Astrocyte (in vitro differentiated cells and primary cell): Measurements from ENCODE around the gene TNFSF13B.

Experiments used
- EZH2 ChIP-seq: IDR thresholded peaks from 2 replicates; pipeline ENCODE4 v1.6.1; 2012; ENCODE audit warnings: mild to moderate bottlenecking, low read length, inconsistent platforms; ENCODE audit not compliant: insufficient read depth
- TF ChIP-seq, protein P1 (sequence below): IDR thresholded peaks from 2 replicates; pipeline ENCODE4 v1.5.1; 2011; ENCODE audit warnings: low read depth, mild to moderate bottlenecking, inconsistent platforms, low read length, moderate library complexity; ENCODE audit not compliant: insufficient read depth

DNA sequence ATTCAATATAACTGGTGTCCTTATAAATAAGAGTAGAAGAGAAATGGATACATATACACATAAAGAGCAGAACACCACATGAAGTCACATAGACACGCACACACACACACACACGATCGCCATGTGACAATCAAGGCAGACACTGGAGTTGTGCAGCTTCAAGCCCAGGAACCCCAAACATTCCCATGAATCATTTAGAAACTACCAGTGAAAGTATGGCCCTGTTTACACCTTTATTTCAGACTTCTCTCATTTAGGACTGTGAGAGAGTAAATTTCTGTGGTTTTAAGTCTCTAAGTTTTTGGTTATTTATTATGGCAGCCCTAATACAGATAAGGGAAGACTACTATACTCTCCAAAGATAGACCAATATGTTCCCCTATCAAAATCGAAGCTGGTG is 20.4 kb upstream of the TNFSF13B start:
- TF ChIP-seq, protein P1, sequence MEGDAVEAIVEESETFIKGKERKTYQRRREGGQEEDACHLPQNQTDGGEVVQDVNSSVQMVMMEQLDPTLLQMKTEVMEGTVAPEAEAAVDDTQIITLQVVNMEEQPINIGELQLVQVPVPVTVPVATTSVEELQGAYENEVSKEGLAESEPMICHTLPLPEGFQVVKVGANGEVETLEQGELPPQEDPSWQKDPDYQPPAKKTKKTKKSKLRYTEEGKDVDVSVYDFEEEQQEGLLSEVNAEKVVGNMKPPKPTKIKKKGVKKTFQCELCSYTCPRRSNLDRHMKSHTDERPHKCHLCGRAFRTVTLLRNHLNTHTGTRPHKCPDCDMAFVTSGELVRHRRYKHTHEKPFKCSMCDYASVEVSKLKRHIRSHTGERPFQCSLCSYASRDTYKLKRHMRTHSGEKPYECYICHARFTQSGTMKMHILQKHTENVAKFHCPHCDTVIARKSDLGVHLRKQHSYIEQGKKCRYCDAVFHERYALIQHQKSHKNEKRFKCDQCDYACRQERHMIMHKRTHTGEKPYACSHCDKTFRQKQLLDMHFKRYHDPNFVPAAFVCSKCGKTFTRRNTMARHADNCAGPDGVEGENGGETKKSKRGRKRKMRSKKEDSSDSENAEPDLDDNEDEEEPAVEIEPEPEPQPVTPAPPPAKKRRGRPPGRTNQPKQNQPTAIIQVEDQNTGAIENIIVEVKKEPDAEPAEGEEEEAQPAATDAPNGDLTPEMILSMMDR, result no peak
- no peak for TF ChIP-seq EZH2
